Sigmoid colon (tissue), 4 donors: Measurements from ENCODE around the gene NDUFV3.
"Not testable (repeated sequence)": the region's sequence is repeated elsewhere in the genome, so short reads cannot be mapped to it uniquely, and the experiment has no call there.

Experiments
- EP300 ChIP-seq, 4 donors: sonication (generic); formaldehyde crosslinking; IDR thresholded peaks; one replicate each; pipeline ENCODE4 v1.6.1; 2017; ENCODE audit warnings: antibody characterized with exemption in 4 of 4
- POLR2A ChIP-seq, 2 donors: fragments of 450-650 bp; IDR thresholded peaks; one replicate each; pipeline ENCODE4 v1.6.1; 2016; ENCODE audit warnings: antibody characterized with exemption in 2 of 2, mild to moderate bottlenecking in 2 of 2, moderate library complexity in 2 of 2
- POLR2AphosphoS5 ChIP-seq, 4 donors: sonication (generic); formaldehyde crosslinking; IDR thresholded peaks; one replicate each; pipeline ENCODE4 v1.6.1; 2017; ENCODE audit warnings: antibody characterized with exemption in 4 of 4
- TF ChIP-seq, protein P1 (sequence below), 4 experiments: fragments of 450-650 bp in 3 of 4; fragments of 200-600 bp in 1 of 4; IDR thresholded peaks; one replicate each; pipeline ENCODE4 v1.5.1; 2016 to 2019; ENCODE audit warnings: antibody characterized with exemption in 4 of 4, mild to moderate bottlenecking in 3 of 4, moderate library complexity in 2 of 4

DNA sequence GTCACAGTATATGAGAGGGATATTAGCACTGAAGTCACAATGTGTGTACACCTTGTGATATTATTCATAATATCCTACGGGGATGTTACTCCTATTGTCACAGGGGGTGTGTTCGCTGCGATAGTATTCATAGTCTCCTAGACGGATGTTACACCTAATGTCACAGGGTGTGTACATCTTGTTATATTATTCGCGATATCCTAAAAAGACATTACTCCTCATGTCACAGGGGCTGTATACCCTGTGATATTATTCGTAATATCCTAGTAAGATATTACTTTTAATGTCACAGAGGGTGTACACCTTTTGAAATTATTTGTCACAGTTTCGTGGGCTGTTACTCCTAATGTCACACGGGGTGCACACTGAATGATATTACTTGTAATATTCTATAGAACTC, 58.1 kb downstream of the NDUFV3 start:
- not testable (repeated sequence) for TF ChIP-seq POLR2A, POLR2AphosphoS5, EP300 (IDR thresholded peaks at IDR 0.05)
- TF ChIP-seq, protein P1, sequence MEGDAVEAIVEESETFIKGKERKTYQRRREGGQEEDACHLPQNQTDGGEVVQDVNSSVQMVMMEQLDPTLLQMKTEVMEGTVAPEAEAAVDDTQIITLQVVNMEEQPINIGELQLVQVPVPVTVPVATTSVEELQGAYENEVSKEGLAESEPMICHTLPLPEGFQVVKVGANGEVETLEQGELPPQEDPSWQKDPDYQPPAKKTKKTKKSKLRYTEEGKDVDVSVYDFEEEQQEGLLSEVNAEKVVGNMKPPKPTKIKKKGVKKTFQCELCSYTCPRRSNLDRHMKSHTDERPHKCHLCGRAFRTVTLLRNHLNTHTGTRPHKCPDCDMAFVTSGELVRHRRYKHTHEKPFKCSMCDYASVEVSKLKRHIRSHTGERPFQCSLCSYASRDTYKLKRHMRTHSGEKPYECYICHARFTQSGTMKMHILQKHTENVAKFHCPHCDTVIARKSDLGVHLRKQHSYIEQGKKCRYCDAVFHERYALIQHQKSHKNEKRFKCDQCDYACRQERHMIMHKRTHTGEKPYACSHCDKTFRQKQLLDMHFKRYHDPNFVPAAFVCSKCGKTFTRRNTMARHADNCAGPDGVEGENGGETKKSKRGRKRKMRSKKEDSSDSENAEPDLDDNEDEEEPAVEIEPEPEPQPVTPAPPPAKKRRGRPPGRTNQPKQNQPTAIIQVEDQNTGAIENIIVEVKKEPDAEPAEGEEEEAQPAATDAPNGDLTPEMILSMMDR (IDR thresholded peaks at IDR 0.05) = not testable (repeated sequence)
